ENCODE measurements around the gene TRPM3. TPM values are rescaled to one million over a fixed set of nuclear protein-coding genes. Genes with fewer than 3 reads are reported as not detected.

TRPM3 gene
- total RNA-seq, 1 experiment from 2014 or later, result 0.26 TPM

GRCh38 chr9:71157731-71158130 lies 36.3 kb upstream of the TRPM3 start:
- no peaks in the 10 kb centered on the region for H4K20me1 ChIP-seq (ENCODE audit: insufficient read depth)
- no peak for DNase-seq
- H2AFZ ChIP-seq, result no peak overlapping the region
- H3K4me1 ChIP-seq (replicated peaks; ENCODE audit: insufficient read depth), result no peaks in the 10 kb centered on the region
- H3K9me2 ChIP-seq (ENCODE audit: insufficient read depth), result no peaks in the 10 kb centered on the region
- H3F3A ChIP-seq (ENCODE audit: insufficient read depth, low read depth), result no peaks in the 10 kb centered on the region
- no peaks in the 10 kb centered on the region for H3K79me2 ChIP-seq (ENCODE audit: low read depth)
- ChIA-PET CTCF (no interaction called here), POLR2A (ENCODE audit: unreplicated experiment) (no interaction called here)
- BruUV-seq (replicated peaks), result no TSS peak
- H3K27me3 ChIP-seq (ENCODE audit: insufficient read depth, low read depth), result no peaks in the 10 kb centered on the region
- intact Hi-C loops (cut with micrococcal nuclease; ENCODE audit: unreplicated experiment), result no loop called here
- H3K36me3 ChIP-seq (ENCODE audit: low read depth), result no peaks in the 10 kb centered on the region
- no peak for TF ChIP-seq EZH2 (IDR thresholded peaks at IDR 0.05; ENCODE audit: low read depth)
- TF ChIP-seq, protein P1, sequence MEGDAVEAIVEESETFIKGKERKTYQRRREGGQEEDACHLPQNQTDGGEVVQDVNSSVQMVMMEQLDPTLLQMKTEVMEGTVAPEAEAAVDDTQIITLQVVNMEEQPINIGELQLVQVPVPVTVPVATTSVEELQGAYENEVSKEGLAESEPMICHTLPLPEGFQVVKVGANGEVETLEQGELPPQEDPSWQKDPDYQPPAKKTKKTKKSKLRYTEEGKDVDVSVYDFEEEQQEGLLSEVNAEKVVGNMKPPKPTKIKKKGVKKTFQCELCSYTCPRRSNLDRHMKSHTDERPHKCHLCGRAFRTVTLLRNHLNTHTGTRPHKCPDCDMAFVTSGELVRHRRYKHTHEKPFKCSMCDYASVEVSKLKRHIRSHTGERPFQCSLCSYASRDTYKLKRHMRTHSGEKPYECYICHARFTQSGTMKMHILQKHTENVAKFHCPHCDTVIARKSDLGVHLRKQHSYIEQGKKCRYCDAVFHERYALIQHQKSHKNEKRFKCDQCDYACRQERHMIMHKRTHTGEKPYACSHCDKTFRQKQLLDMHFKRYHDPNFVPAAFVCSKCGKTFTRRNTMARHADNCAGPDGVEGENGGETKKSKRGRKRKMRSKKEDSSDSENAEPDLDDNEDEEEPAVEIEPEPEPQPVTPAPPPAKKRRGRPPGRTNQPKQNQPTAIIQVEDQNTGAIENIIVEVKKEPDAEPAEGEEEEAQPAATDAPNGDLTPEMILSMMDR (conservative IDR thresholded peaks at IDR 0.05), result no peak
- no peaks in the 10 kb centered on the region for H3K9me3 ChIP-seq (ENCODE audit: insufficient read depth, low read depth)
- H3K4me2 ChIP-seq, result no peak overlapping the region
- no peak overlapping the region for H3K4me3 ChIP-seq
- H3K27ac ChIP-seq, result no peak overlapping the region

GRCh38 chr9:71147368-71147767 lies 25.9 kb upstream of the TRPM3 start:
- H3K9me2 ChIP-seq (ENCODE audit: insufficient read depth), result no peaks in the 10 kb centered on the region
- no peak for DNase-seq
- no peak overlapping the region for H2AFZ ChIP-seq
- no peaks in the 10 kb centered on the region for H4K20me1 ChIP-seq (ENCODE audit: insufficient read depth)
- no peak overlapping the region for H3K27ac ChIP-seq
- POLR2A ChIA-PET (ENCODE audit: unreplicated experiment), result no interaction called here
- intact Hi-C loops (cut with micrococcal nuclease; ENCODE audit: unreplicated experiment), result no loop called here
- no peaks in the 10 kb centered on the region for H3K27me3 ChIP-seq (ENCODE audit: insufficient read depth, low read depth)
- H3K79me2 ChIP-seq (ENCODE audit: low read depth), result no peaks in the 10 kb centered on the region
- H3K4me1 ChIP-seq (replicated peaks; ENCODE audit: insufficient read depth), result no peaks in the 10 kb centered on the region
- no peak for TF ChIP-seq EZH2 (IDR thresholded peaks at IDR 0.05; ENCODE audit: low read depth)
- TF ChIP-seq, protein P1 (conservative IDR thresholded peaks at IDR 0.05), result no peak
- BruUV-seq (replicated peaks), result no TSS peak
- no peaks in the 10 kb centered on the region for H3F3A ChIP-seq (ENCODE audit: insufficient read depth, low read depth)
- H3K4me2 ChIP-seq, result no peak overlapping the region
- no peak overlapping the region for H3K4me3 ChIP-seq
- no peaks in the 10 kb centered on the region for H3K9me3 ChIP-seq (ENCODE audit: insufficient read depth, low read depth)
- CTCF ChIA-PET, result no interaction called here
- no peaks in the 10 kb centered on the region for H3K36me3 ChIP-seq (ENCODE audit: low read depth)

DNA sequence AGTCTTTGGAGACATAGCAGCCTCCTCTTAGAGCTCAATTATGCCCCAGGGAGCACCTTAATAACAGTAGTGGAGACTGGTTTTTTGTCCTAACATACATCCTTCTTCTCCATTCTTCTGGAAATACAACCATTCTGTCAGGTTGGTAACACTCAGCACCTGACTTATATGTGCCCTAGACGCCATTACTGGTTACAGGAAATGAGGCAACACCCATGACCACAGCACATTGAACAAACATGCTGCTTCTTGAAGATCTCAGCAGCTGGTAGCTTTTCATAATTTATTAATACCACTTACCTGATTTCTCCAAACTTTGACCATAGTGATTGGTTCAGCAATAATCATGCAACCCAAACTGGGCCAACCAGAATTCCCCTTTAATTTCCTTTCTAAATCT lies 25.1 kb upstream of the TRPM3 start:
- Histone ChIP-seq H4K20me1 (ENCODE audit: insufficient read depth) (no peaks in the 10 kb centered on the region), H3F3A (ENCODE audit: insufficient read depth, low read depth) (no peaks in the 10 kb centered on the region), H3K4me2 (no peak overlapping the region), H3K9me2 (ENCODE audit: insufficient read depth) (no peaks in the 10 kb centered on the region), H3K79me2 (ENCODE audit: low read depth) (no peaks in the 10 kb centered on the region), H3K36me3 (ENCODE audit: low read depth) (no peaks in the 10 kb centered on the region), H3K27ac (no peak overlapping the region), H3K9me3 (ENCODE audit: insufficient read depth, low read depth) (no peaks in the 10 kb centered on the region), H3K4me3 (no peak overlapping the region), H2AFZ (no peak overlapping the region), H3K27me3 (ENCODE audit: insufficient read depth, low read depth) (no peaks in the 10 kb centered on the region), H3K4me1 (replicated peaks; ENCODE audit: insufficient read depth) (no peaks in the 10 kb centered on the region)
- intact Hi-C loops (cut with micrococcal nuclease; ENCODE audit: unreplicated experiment), result no loop called here
- no peak for TF ChIP-seq EZH2 (IDR thresholded peaks at IDR 0.05; ENCODE audit: low read depth)
- TF ChIP-seq, protein P1 (conservative IDR thresholded peaks at IDR 0.05), result no peak
- no peak for DNase-seq
- ChIA-PET POLR2A (ENCODE audit: unreplicated experiment) (no interaction called here), CTCF (no interaction called here)
- BruUV-seq (replicated peaks), result no TSS peak
